Mononuclear cell (primary cell): Measurements from ENCODE around the gene TMEM255B. TPM values are rescaled to one million over a fixed set of nuclear protein-coding genes. Genes with fewer than 3 reads are reported as not detected.
"Not testable (repeated sequence)": the region's sequence is repeated elsewhere in the genome, so short reads cannot be mapped to it uniquely, and the experiment has no call there.

ENCODE experiments used
- H3K27me3 ChIP-seq: 2 replicates; pipeline ENCODE4 v1.6.0; 2011; ENCODE audit warnings: low read length, control low read depth; ENCODE audit not compliant: insufficient read depth
- H3K4me1 ChIP-seq: 2 replicates; pipeline ENCODE4 v1.5.1; 2011; ENCODE audit warnings: mild to moderate bottlenecking, low read length, control low read depth; ENCODE audit not compliant: insufficient read depth
- H3K4me3 ChIP-seq: 2 replicates; pipeline ENCODE4 v1.5.1; 2011; ENCODE audit warnings: mild to moderate bottlenecking, low read length, moderate library complexity
- H3K9me3 ChIP-seq: 2 replicates; pipeline ENCODE4 v1.5.1; 2011; ENCODE audit warnings: low read depth, mild to moderate bottlenecking, control low read depth, low read length
- total RNA-seq: library from RNA; depleted of rRNA; stranded (reverse); fragments of >200 nt; gene quantifications from one replicate; pipeline ENCODE4 v1.2.3, GENCODE V29; 2012

The TMEM255B gene
- 0.84 TPM for total RNA-seq

- Histone ChIP-seq H3K4me3 (peak within 1 kb of the TSS; percentile 52), H3K27me3 (peaks cover 33% of the 10 kb centered on the region), H3K4me1 (peaks cover 19% of the 10 kb centered on the region), H3K9me3 (no peaks in the 10 kb centered on the region)
Measured at GRCh38 chr13:113758651-113759524, at the start of gene TMEM255B. TMEM255B (plus strand) TSS chr13:113759226; CDS start chr13:113759270, 44 bp downstream.

- Histone ChIP-seq H3K27me3 (no peaks in the 10 kb centered on the region), H3K4me3 (no peak overlapping the region), H3K9me3 (no peaks in the 10 kb centered on the region), H3K4me1 (peaks cover 13% of the 10 kb centered on the region)
Measured at GRCh38 chr13:113722921-113723320, 36.1 kb upstream of the TMEM255B start.

GRCh38 chr13:113723410-113724015, 35.5 kb upstream of the TMEM255B start:
- Histone ChIP-seq H3K9me3 (no peaks in the 10 kb centered on the region), H3K4me1 (peaks cover 13% of the 10 kb centered on the region), H3K27me3 (no peaks in the 10 kb centered on the region), H3K4me3 (no peak overlapping the region)

- H3K4me1 ChIP-seq: peaks cover 13% of the 10 kb centered on the region
- H3K4me3 ChIP-seq: peak overlapping the region; percentile 32
- no peaks in the 10 kb centered on the region for H3K9me3 ChIP-seq
- H3K27me3 ChIP-seq: no peaks in the 10 kb centered on the region
Measured at GRCh38 chr13:113724016-113724758, 34.8 kb upstream of the TMEM255B start.

DNA sequence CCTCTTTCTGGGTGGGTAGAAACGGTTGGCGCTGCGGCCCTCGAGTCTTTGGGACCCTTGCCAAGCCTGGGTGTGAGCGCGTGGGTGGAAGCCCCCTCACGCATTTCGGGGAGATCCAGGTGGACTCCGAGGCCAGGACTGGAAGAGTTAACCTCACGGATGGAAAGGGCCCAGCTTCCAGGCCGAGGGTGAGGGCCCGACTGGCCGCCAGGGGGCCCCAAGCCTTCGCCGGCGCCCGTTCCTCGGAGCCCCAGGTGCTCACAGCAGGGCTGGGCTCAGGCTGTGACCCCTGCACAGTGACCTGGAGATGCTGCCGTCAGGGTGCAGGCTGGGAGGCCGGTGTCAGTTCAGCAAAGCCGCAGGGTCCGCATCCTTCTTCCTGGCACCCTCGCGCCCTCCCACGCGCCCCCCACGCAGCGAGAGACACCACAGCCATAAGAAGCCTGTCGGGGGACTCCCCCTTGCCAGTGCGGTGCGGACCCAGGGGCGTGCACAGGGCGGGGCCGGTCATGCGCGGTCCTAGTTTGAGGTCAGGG, 34.2 kb upstream of the TMEM255B start:
- H3K9me3 ChIP-seq: no peaks in the 10 kb centered on the region
- H3K4me3 ChIP-seq: peak overlapping the region; percentile 32
- no peaks in the 10 kb centered on the region for H3K27me3 ChIP-seq
- peaks cover 13% of the 10 kb centered on the region for H3K4me1 ChIP-seq

GRCh38 chr13:113725329-113726105, 33.5 kb upstream of the TMEM255B start:
- H3K27me3 ChIP-seq, H3K4me3 ChIP-seq, H3K9me3 ChIP-seq: not testable (repeated sequence)
- peaks cover 13% of the 10 kb centered on the region for H3K4me1 ChIP-seq

DNA sequence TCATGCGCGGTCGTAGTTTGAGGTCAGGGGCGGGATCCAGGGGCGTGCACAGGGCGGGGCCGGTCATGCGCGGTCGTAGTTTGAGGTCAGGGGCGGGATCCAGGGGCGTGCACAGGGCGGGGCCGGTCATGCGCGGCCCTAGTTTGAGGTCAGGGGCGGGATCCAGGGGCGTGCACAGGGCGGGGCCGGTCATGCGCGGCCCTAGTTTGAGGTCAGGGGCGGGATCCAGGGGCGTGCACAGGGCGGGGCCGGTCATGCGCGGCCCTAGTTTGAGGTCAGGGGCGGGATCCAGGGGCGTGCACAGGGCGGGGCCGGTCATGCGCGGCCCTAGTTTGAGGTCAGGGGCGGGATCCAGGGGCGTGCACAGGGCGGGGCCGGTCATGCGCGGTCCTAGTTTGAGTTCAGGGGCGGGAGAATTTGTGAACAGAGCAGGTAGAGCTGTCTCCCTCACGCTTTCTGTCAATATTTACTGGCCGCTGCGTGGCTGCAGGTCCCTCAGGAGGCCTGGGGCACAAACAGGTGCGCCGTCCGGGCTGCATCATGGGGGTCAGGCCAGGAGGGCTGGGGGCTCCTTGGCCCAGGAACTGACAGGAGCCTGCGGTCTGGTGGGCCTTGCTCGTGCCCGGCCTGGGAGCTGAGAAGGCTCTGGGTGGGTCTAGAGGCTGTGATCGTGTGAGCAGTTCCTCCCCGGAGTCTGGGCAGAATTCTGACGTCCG, 32.8 kb upstream of the TMEM255B start:
- H3K27me3 ChIP-seq, H3K9me3 ChIP-seq: not testable (repeated sequence)
- Histone ChIP-seq H3K4me1 (peaks cover 13% of the 10 kb centered on the region), H3K4me3 (peak overlapping the region; percentile 31)

GRCh38 chr13:113726961-113727411, 32.0 kb upstream of the TMEM255B start:
- Histone ChIP-seq H3K4me1 (peaks cover 13% of the 10 kb centered on the region), H3K9me3 (no peaks in the 10 kb centered on the region), H3K4me3 (no peak overlapping the region), H3K27me3 (no peaks in the 10 kb centered on the region)

GRCh38 chr13:113728571-113729054, 30.4 kb upstream of the TMEM255B start:
- Histone ChIP-seq H3K4me3 (no peak overlapping the region), H3K4me1 (peaks cover 13% of the 10 kb centered on the region), H3K27me3 (no peaks in the 10 kb centered on the region), H3K9me3 (no peaks in the 10 kb centered on the region)

GRCh38 chr13:113729187-113730019, 29.6 kb upstream of the TMEM255B start:
- Histone ChIP-seq H3K27me3 (no peaks in the 10 kb centered on the region), H3K9me3 (no peaks in the 10 kb centered on the region), H3K4me3 (no peak overlapping the region), H3K4me1 (peaks cover 13% of the 10 kb centered on the region)

DNA sequence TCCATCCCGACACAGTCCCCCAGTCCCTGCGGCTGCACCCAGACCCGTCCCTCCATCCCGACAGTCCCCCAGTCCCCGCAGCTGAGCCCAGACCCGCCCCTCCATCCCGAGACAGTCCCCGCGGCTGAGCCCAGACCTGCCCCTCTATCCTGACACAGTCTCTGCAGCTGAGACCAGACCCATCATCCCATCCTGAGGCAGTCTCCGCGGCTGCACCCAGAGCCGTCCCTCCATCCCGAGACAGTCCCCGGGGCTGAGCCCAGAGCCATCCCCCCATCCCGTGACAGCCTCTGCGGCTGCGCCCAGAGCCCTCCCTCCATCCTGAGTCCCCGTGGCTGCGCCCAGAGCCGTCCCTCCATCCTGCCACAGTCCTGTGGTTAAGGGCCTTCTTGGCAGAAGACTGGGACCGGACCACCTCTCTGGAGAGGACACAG, 28.8 kb upstream of the TMEM255B start:
- H3K9me3 ChIP-seq: no peaks in the 10 kb centered on the region

GRCh38 chr13:113730831-113731191, 28.2 kb upstream of the TMEM255B start:
- H3K9me3 ChIP-seq: no peaks in the 10 kb centered on the region
- no peak overlapping the region for H3K4me3 ChIP-seq
- peaks cover 6% of the 10 kb centered on the region for H3K4me1 ChIP-seq
- no peaks in the 10 kb centered on the region for H3K27me3 ChIP-seq

More for the DNA sequence above, 28.8 kb upstream of the TMEM255B start:
- peaks cover 6% of the 10 kb centered on the region for H3K4me1 ChIP-seq
- H3K27me3 ChIP-seq: no peaks in the 10 kb centered on the region
- H3K4me3 ChIP-seq: no peak overlapping the region
